K562 (cell line): ENCODE results near the gene SURF6. TPM values are rescaled to one million over a fixed set of nuclear protein-coding genes. Genes with fewer than 3 reads are reported as not detected.

Source experiments
- ADNP ChIP-seq: fragments of 200-800 bp; sonication (Bioruptor generic); IDR thresholded peaks from 2 replicates; pipeline ENCODE4 v1.6.1; 2016; ENCODE audit warnings: missing genetic modification characterization, missing compliant biosample characterization
- ARID4B ChIP-seq: sonication (generic); formaldehyde crosslinking; IDR thresholded peaks from 2 replicates; pipeline ENCODE4 v1.8.0; 2022; ENCODE audit warnings: mild to moderate bottlenecking, missing genetic modification reagents
- ATF4 ChIP-seq: fragments of 450-650 bp; formaldehyde crosslinking; IDR thresholded peaks from 2 replicates; pipeline ENCODE4 v1.4.0; 2022; ENCODE audit warnings: mild to moderate bottlenecking, moderate library complexity
- HMG20B ChIP-seq: fragments of 250-450 bp; sonication (Bioruptor Pico); IDR thresholded peaks from 2 replicates; pipeline ENCODE4 v1.5.0; 2021; ENCODE audit warnings: mild to moderate bottlenecking
- PKNOX1 ChIP-seq: fragments of 450-650 bp; IDR thresholded peaks from 2 replicates; pipeline ENCODE4 v1.6.1; 2016
- ZBTB40 ChIP-seq, 2 experiments: fragments of 450-650 bp in 1 of 2; sonication (generic) in 1 of 2; formaldehyde crosslinking in 1 of 2; IDR thresholded peaks; 2 replicates each; pipeline versions ENCODE4 v1.7.1 to v1.9.0; 2016 to 2022; ENCODE audit warnings: inconsistent platforms in 1 of 2, mild to moderate bottlenecking in 1 of 2, missing genetic modification reagents in 1 of 2
- polyA plus RNA-seq, 8 experiments: library from polyadenylated mRNA; depleted of rRNA in 4 of 8; stranded (reverse) in 5 of 8; unstranded in 3 of 8; fragments of >200 nt; fragmentation: Nextera tagmentation in 2 of 8; fragmentation: Illumina TruSeq in 1 of 8; extraction: Ambion mirVana in 2 of 8; extraction: Trizol in 1 of 8; gene quantifications; 2 replicates each; pipeline versions ENCODE4 v1.2.1 to v1.2.3, GENCODE V29; 2011 to 2014; ENCODE audit warnings: inconsistent platforms in 1 of 8, missing spikeins in 1 of 8
- total RNA-seq, 7 experiments: library from RNA; depleted of rRNA in 6 of 7; stranded (reverse); fragments of >200 nt in 6 of 7; fragmentation: Illumina TruSeq in 2 of 7; extraction: Trizol in 2 of 7; gene quantifications; 2 replicates each; pipeline versions ENCODE4 v1.2.1 to v1.2.3, GENCODE V29; 2011 to 2021; ENCODE audit warnings: low replicate concordance in 1 of 7

SURF6 gene
- total and polyA plus RNA-seq, 9 of the 15 experiments (the other 6 are each of a cell fraction or from before 2014, with no cell fraction given) = 1.4 to 68.3 (median 14.7) TPM

GRCh38 chr9:133348718-133349573 lies 13.0 kb upstream of the SURF6 start (continued):
- peak; percentile 61 for TF ChIP-seq ZBTB40 (IDR thresholded peaks at IDR 0.05)
- TF ChIP-seq ZBTB40 (CRISPR knock-in tag; IDR thresholded peaks at IDR 0.05) = no peak
- TF ChIP-seq HMG20B (CRISPR knock-in tag) = no peak
- 0 out of 2 replicates have a peak, but pooled peaks have one; percentile 28 for TF ChIP-seq ATF4 (CRISPR knock-in tag)
- TF ChIP-seq ADNP (tag) = no peak
- 0 out of 2 replicates have a peak, but pooled peaks have one; percentile 23 for TF ChIP-seq ARID4B (CRISPR knock-in tag)
- TF ChIP-seq PKNOX1 = no peak
